Endothelial cell of umbilical vein (primary cell): ENCODE measurements around the gene ACVR1C. TPM values are rescaled to one million over a fixed set of nuclear protein-coding genes. Genes with fewer than 3 reads are reported as not detected.

Experiments
- BruUV-seq: library from RNA; stranded (reverse); fragments of 400-500 nt; replicated peaks from 2 replicates; lab custom pipeline; 2021; lab: Mats Ljungman, UMichigan
- CTCF ChIA-PET: fragments of 300-600, 350-600 bp; sonication (Branson Sonifier 250); formaldehyde crosslinking; loops from one replicate; lab custom pipeline; 2021; ENCODE audit warnings: antibody characterized with exemption, inconsistent platforms; lab: Charles Lee
- POLR2A ChIA-PET: fragments of 300-600, 350-600 bp; sonication (Branson Sonifier 250); formaldehyde crosslinking; loops from one replicate; lab custom pipeline; 2021; ENCODE audit warnings: antibody characterized with exemption, inconsistent platforms; lab: Charles Lee
- DNase-seq: peaks from one replicate; pipeline ENCODE4 v3.0.0-alpha.2; 2011; ENCODE audit warnings: low read depth, low spot score
- FAIRE-seq: peaks from 2 replicates; lab custom pipeline; 2011; peaks lifted over from hg19 to GRCh38; lab: Jason Lieb, UNC
- H2AFZ ChIP-seq: 2 replicates; pipeline ENCODE4 v1.6.0; 2012; ENCODE audit warnings: low read depth, low read length, control low read depth, inconsistent platforms
- H3K27ac ChIP-seq: 2 replicates; pipeline ENCODE4 v1.5.1; 2011; ENCODE audit warnings: low read depth, mild to moderate bottlenecking, control low read depth, low read length, moderate library complexity; ENCODE audit not compliant: insufficient read depth
- H3K27me3 ChIP-seq, 2 experiments: 2 replicates each; pipeline versions ENCODE4 v1.6.0 to v1.6.1; 2011; ENCODE audit warnings: low read length in 2 of 2, mixed read lengths in 1 of 2; ENCODE audit not compliant: control insufficient read depth in 2 of 2, insufficient read depth in 2 of 2
- H3K36me3 ChIP-seq, 2 experiments: 2 replicates in 1 of 2; 3 replicates in 1 of 2; pipeline ENCODE4 v1.5.1; 2011; ENCODE audit warnings: low read length in 2 of 2, mild to moderate bottlenecking in 1 of 2, moderate library complexity in 1 of 2; ENCODE audit not compliant: control insufficient read depth in 2 of 2, insufficient read depth in 2 of 2; ENCODE audit errors: extremely low read depth in 1 of 2
- H3K4me1 ChIP-seq: 3 replicates; pipeline ENCODE4 v1.5.1; 2011; ENCODE audit warnings: mild to moderate bottlenecking, low read length; ENCODE audit not compliant: control insufficient read depth, insufficient read depth; ENCODE audit errors: extremely low read depth
- H3K4me2 ChIP-seq: 2 replicates; pipeline ENCODE4 v1.6.1; 2011; ENCODE audit warnings: low read length, control low read depth, mixed read lengths; ENCODE audit not compliant: insufficient read depth
- H3K4me3 ChIP-seq, 3 experiments: fragments of 200-600 bp in 1 of 3; sonication (generic), shearing (Covaris generic) in 1 of 3; replicated peaks in 1 of 3; 2 replicates each; pipeline ENCODE4 v1.5.1; 2011 to 2016; ENCODE audit warnings: control low read depth in 3 of 3, low read length in 3 of 3, mild to moderate bottlenecking in 2 of 3, inconsistent platforms in 1 of 3, low read depth in 1 of 3, moderate library complexity in 1 of 3; ENCODE audit not compliant: insufficient read depth in 1 of 3
- H3K79me2 ChIP-seq: 2 replicates; pipeline ENCODE4 v1.6.0; 2012; ENCODE audit warnings: low read length, inconsistent platforms; ENCODE audit not compliant: control insufficient read depth, insufficient read depth
- H3K9ac ChIP-seq: replicated peaks from 2 replicates; pipeline ENCODE3; 2011; ENCODE audit warnings: low read length, control low read depth; ENCODE audit not compliant: insufficient read depth; ENCODE audit errors: extremely low read depth
- H3K9me1 ChIP-seq: replicated peaks from 3 replicates; pipeline ENCODE4 v1.6.0; 2011; ENCODE audit warnings: mild to moderate bottlenecking, low read length; ENCODE audit not compliant: control insufficient read depth, insufficient read depth; ENCODE audit errors: extremely low read depth
- H3K9me3 ChIP-seq: replicated peaks from 2 replicates; pipeline ENCODE4 v1.5.1; 2012; ENCODE audit warnings: low read length, inconsistent platforms; ENCODE audit not compliant: control insufficient read depth, insufficient read depth
- H4K20me1 ChIP-seq: replicated peaks from 2 replicates; pipeline ENCODE3; 2011; ENCODE audit warnings: mild to moderate bottlenecking, low read length; ENCODE audit not compliant: control insufficient read depth, insufficient read depth; ENCODE audit errors: extremely low read depth
- EZH2 ChIP-seq: IDR thresholded peaks from 2 replicates; pipeline ENCODE4 v1.6.1; 2012; ENCODE audit warnings: borderline replicate concordance, low read depth, mild to moderate bottlenecking, moderate library complexity, low read length, inconsistent platforms; ENCODE audit not compliant: severe bottlenecking
- FOS ChIP-seq: IDR thresholded peaks from 2 replicates; pipeline ENCODE4 v1.6.1; 2011; ENCODE audit warnings: mild to moderate bottlenecking, low read length, moderate library complexity, borderline replicate concordance; ENCODE audit not compliant: insufficient read depth
- GATA2 ChIP-seq: IDR thresholded peaks from 2 replicates; pipeline ENCODE4 v1.7.0; 2011; ENCODE audit warnings: low read depth, mild to moderate bottlenecking, moderate library complexity, mixed read lengths, low read length; ENCODE audit not compliant: insufficient read length, insufficient read depth
- JUN ChIP-seq: IDR thresholded peaks from 2 replicates; pipeline ENCODE4 v1.6.1; 2011; ENCODE audit warnings: borderline replicate concordance, low read depth; ENCODE audit not compliant: insufficient read length, insufficient read depth
- MYC ChIP-seq: IDR thresholded peaks from one replicate; pipeline ENCODE4 v1.6.1; 2011; ENCODE audit warnings: mild to moderate bottlenecking, low read depth, low read length
- POLR2A ChIP-seq: IDR thresholded peaks from 2 replicates; pipeline ENCODE4 v1.6.1; 2012; ENCODE audit warnings: low read depth, mild to moderate bottlenecking, control low read depth, low read length
- POLR2AphosphoS5 ChIP-seq: IDR thresholded peaks from 2 replicates; pipeline ENCODE4 v1.6.1; 2012; ENCODE audit warnings: low read depth, mild to moderate bottlenecking, control low read depth, low read length, moderate library complexity; ENCODE audit not compliant: insufficient read depth
- dilution Hi-C: fragments of 300-500 bp; cut with MboI; formaldehyde crosslinking; loops from one replicate; pipeline ENCODE4 v1.15.0; 2019; ENCODE audit warnings: low sequenced_read_pairs; ENCODE audit not compliant: extremely low pct_ligation_motif_present
- intact Hi-C: fragments of 100-400 bp; cut with micrococcal nuclease; formaldehyde crosslinking; loops from one replicate; pipeline ENCODE4 v1.10.0; 2022
- polyA plus RNA-seq, 4 experiments: library from polyadenylated mRNA; depleted of rRNA in 3 of 4; stranded (reverse) in 3 of 4; unstranded in 1 of 4; fragments of >200 nt; gene quantifications; 2 replicates each; pipeline versions ENCODE4 v1.2.1 to v1.2.3, GENCODE V29; 2011 to 2012; ENCODE audit warnings: missing spikeins in 1 of 4
- total RNA-seq: library from RNA; stranded (reverse); gene quantifications from 2 replicates; pipeline ENCODE4 v1.2.3, GENCODE V29; 2021
- TF ChIP-seq, protein P1 (sequence below): IDR thresholded peaks from 2 replicates; pipeline ENCODE4 v1.6.1; 2011; ENCODE audit not compliant: insufficient read depth, insufficient read length
- TF ChIP-seq, protein P2 (sequence below), 2 donors: IDR thresholded peaks; 1 replicate in 1 of 2; 2 replicates in 1 of 2; pipeline ENCODE4 v1.5.1; 2011; ENCODE audit warnings: low read length in 2 of 2, mild to moderate bottlenecking in 2 of 2, moderate library complexity in 2 of 2, control low read depth in 1 of 2, inconsistent platforms in 1 of 2, low read depth in 1 of 2; ENCODE audit not compliant: insufficient read depth in 1 of 2; ENCODE audit errors: extremely low read depth in 1 of 2

ACVR1C gene
- total and polyA plus RNA-seq, 2 donors (not counting 3 experiments of a cell fraction or from before 2014, with no cell fraction given) = not detected

- no peak for TF ChIP-seq POLR2A
- no peak for TF ChIP-seq MYC
- TF ChIP-seq EZH2 = no peak
- TF ChIP-seq, protein P1, sequence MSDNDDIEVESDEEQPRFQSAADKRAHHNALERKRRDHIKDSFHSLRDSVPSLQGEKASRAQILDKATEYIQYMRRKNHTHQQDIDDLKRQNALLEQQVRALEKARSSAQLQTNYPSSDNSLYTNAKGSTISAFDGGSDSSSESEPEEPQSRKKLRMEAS = no peak
- no peak for TF ChIP-seq POLR2AphosphoS5
- TF ChIP-seq, protein P2, sequence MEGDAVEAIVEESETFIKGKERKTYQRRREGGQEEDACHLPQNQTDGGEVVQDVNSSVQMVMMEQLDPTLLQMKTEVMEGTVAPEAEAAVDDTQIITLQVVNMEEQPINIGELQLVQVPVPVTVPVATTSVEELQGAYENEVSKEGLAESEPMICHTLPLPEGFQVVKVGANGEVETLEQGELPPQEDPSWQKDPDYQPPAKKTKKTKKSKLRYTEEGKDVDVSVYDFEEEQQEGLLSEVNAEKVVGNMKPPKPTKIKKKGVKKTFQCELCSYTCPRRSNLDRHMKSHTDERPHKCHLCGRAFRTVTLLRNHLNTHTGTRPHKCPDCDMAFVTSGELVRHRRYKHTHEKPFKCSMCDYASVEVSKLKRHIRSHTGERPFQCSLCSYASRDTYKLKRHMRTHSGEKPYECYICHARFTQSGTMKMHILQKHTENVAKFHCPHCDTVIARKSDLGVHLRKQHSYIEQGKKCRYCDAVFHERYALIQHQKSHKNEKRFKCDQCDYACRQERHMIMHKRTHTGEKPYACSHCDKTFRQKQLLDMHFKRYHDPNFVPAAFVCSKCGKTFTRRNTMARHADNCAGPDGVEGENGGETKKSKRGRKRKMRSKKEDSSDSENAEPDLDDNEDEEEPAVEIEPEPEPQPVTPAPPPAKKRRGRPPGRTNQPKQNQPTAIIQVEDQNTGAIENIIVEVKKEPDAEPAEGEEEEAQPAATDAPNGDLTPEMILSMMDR (IDR thresholded peaks at IDR 0.05; ENCODE audit: extremely low read depth in 1 of 2, insufficient read depth in 1 of 2, low read depth in 1 of 2, low read length in 2 of 2) = no peak
- TF ChIP-seq FOS = no peak
- TF ChIP-seq GATA2 = no peak
- no peak for TF ChIP-seq JUN
- CTCF ChIA-PET = no interaction called here
- Histone ChIP-seq H3K4me1 (no peaks in the 10 kb centered on the region), H3K27me3 (no peaks in the 10 kb centered on the region), H3K27ac (no peak overlapping the region), H3K9me1 (no peaks in the 10 kb centered on the region), H3K79me2 (no peaks in the 10 kb centered on the region), H3K36me3 (no peaks in the 10 kb centered on the region), H3K9me3 (no peaks in the 10 kb centered on the region), H3K9ac (no peak overlapping the region), H4K20me1 (no peaks in the 10 kb centered on the region), H3K4me3 (no peak overlapping the region), H3K4me2 (no peak overlapping the region), H2AFZ (no peak overlapping the region)
- no peak for FAIRE-seq
- intact Hi-C loops = loop anchor here (2.0 kb wide), 1 partner anchor 433 kb away; no protein-coding TSS in a partner anchor
- no TSS peak for BruUV-seq
- dilution Hi-C loops = no loop called here
- POLR2A ChIA-PET = no interaction called here
- no peak for DNase-seq
Measured at GRCh38 chr2:157574165-157574564, 54.5 kb downstream of the ACVR1C start.
